Coronary artery (tissue), 2 donors: ENCODE results near the gene TXNDC15.

Source experiments
- DNase-seq: peaks from one replicate; pipeline ENCODE4 v3.0.0-alpha.2; 2017; ENCODE audit warnings: low spot score
- H3K27ac ChIP-seq, 2 donors: fragments of 200-600 bp; sonication (generic); one replicate each; pipeline ENCODE4 v1.5.1; 2016 to 2019
- H3K4me3 ChIP-seq: fragments of 200-600 bp; sonication (generic); 2 replicates; pipeline ENCODE4 v1.5.1; 2016; ENCODE audit warnings: mild to moderate bottlenecking, moderate library complexity
- CTCF ChIP-seq: fragments of 200-600 bp; sonication (generic); IDR thresholded peaks from one replicate; pipeline ENCODE4 v1.5.1; 2019; ENCODE audit warnings: antibody characterized with exemption

TXNDC15 gene

GRCh38 chr5:134913254-134913653 lies 39.1 kb downstream of the TXNDC15 start:
- no peak for DNase-seq
- no peak for TF ChIP-seq CTCF
- no peak overlapping the region for H3K27ac ChIP-seq
- no peak overlapping the region for H3K4me3 ChIP-seq

GRCh38 chr5:134913795-134914194 lies 39.6 kb downstream of the TXNDC15 start:
- Histone ChIP-seq H3K4me3 (no peak overlapping the region), H3K27ac (no peak overlapping the region)
- DNase-seq: no peak
- no peak for TF ChIP-seq CTCF

- TF ChIP-seq CTCF: no peak
- DNase-seq: no peak
- Histone ChIP-seq H3K27ac (no peak overlapping the region), H3K4me3 (no peak overlapping the region)
Observed at GRCh38 chr5:134917070-134917815, 43.1 kb downstream of the TXNDC15 start.

GRCh38 chr5:134918861-134919260 lies 44.7 kb downstream of the TXNDC15 start:
- H3K27ac ChIP-seq: no peak overlapping the region
- no peak for DNase-seq
- H3K4me3 ChIP-seq: no peak overlapping the region
- TF ChIP-seq CTCF: no peak

- Histone ChIP-seq H3K27ac (no peak overlapping the region), H3K4me3 (no peak overlapping the region)
- no peak for TF ChIP-seq CTCF
- no peak for DNase-seq
Observed at GRCh38 chr5:134920848-134921575, 46.8 kb downstream of the TXNDC15 start.

- no peak for DNase-seq
- Histone ChIP-seq H3K4me3 (no peak overlapping the region), H3K27ac (no peak overlapping the region)
- no peak for TF ChIP-seq CTCF
Observed at GRCh38 chr5:134932508-134932907, 58.3 kb downstream of the TXNDC15 start.

- TF ChIP-seq CTCF: no peak
- no peak for DNase-seq
- no peak overlapping the region for H3K4me3 ChIP-seq
- no peak overlapping the region for H3K27ac ChIP-seq
Observed at GRCh38 chr5:134934202-134934601, 60.0 kb downstream of the TXNDC15 start.
